ENCODE measurements around the gene PRPF6. TPM values are rescaled to one million over a fixed set of nuclear protein-coding genes. Genes with fewer than 3 reads are reported as not detected.
A peak's percentile ranks its signal among the peaks of the same experiment; 100 is the strongest.

Gene PRPF6
- polyA plus RNA-seq, 3 donors = 29.1 to 47.7 (median 34.5) TPM

DNA sequence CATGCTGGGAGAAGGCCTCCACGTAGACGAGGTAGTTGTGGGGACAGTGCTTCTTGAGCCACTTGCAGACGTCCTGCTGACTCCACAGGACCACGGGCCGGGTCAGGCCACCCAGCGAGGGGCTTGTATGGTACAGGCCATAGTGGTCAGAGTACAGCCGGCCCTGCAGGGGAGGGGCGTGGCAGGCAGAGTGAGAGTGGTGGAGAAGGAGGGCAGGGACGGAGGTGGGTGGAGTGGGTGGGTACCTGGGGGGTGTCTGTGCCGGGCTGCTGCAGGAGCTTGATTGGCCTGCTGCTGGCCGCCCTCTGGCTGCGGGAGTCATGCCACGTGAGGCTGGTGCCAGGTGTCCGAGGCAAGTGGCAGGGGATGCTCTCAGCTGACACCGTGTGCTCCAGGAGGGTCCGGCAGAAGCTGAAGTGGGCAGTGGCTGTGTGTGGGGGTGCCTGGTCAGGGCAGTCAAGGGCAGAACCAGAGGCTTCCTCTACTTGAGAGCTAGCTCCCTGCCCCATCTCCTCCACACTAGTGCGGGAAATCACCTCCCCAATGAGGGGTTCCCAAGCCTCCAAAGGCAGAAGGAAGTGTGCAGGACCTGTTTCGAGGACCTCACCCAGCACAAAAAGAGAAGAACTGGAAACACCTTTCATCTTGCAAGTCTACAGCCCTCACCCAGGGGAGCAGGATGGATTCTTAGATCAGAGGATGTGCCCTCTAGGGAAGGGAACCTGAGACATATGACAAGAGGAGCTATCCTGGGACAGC lies 3.8 kb upstream of the PRPF6 start:
- peak overlapping the region in 1 of 7 donors; percentile 84 for H3K27ac Mint-ChIP-seq
- peaks cover 35 to 54% of the 10 kb centered on the region in 2 donors for H3K4me1 ChIP-seq (ENCODE audit: control insufficient read depth in 1 of 2, insufficient read depth in 2 of 2, low read length in 2 of 2)
- TF ChIP-seq, protein P1, sequence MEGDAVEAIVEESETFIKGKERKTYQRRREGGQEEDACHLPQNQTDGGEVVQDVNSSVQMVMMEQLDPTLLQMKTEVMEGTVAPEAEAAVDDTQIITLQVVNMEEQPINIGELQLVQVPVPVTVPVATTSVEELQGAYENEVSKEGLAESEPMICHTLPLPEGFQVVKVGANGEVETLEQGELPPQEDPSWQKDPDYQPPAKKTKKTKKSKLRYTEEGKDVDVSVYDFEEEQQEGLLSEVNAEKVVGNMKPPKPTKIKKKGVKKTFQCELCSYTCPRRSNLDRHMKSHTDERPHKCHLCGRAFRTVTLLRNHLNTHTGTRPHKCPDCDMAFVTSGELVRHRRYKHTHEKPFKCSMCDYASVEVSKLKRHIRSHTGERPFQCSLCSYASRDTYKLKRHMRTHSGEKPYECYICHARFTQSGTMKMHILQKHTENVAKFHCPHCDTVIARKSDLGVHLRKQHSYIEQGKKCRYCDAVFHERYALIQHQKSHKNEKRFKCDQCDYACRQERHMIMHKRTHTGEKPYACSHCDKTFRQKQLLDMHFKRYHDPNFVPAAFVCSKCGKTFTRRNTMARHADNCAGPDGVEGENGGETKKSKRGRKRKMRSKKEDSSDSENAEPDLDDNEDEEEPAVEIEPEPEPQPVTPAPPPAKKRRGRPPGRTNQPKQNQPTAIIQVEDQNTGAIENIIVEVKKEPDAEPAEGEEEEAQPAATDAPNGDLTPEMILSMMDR (IDR thresholded peaks at IDR 0.05) = no peak
- peak overlapping the region; percentile 47 for H2AFZ ChIP-seq (ENCODE audit: insufficient read depth, low read depth, low read length, poor library complexity, severe bottlenecking)
- no peak overlapping the region for H3K27ac ChIP-seq (ENCODE audit: low read depth in 1 of 2, low read length in 2 of 2)
- no peak overlapping the region for H3K9ac ChIP-seq (ENCODE audit: insufficient read depth, low read length, poor library complexity, severe bottlenecking)
- peak in 1 of 3 donors; percentile 45 for DNase-seq
- peaks cover 0 to 12% of the 10 kb centered on the region in 2 donors for H3K27me3 ChIP-seq (ENCODE audit: control insufficient read depth in 2 of 2, insufficient read depth in 2 of 2, low read length in 2 of 2)
- H4K20me1 ChIP-seq (ENCODE audit: insufficient read depth, low read length) = no peaks in the 10 kb centered on the region
- WGBS (ENCODE audit: insufficient coverage) = 81% methylated on average over 10 of the region's 18 CpGs
- peaks cover 42% of the 10 kb centered on the region for H3K4me1 Mint-ChIP-seq
- no peak overlapping the region for H3K4me3 ChIP-seq (replicated peaks in 1 of 3; ENCODE audit: low read depth in 2 of 3, low read length in 3 of 3)
- H3K9me3 ChIP-seq (replicated peaks in 1 of 2; ENCODE audit: control insufficient read depth in 1 of 2, insufficient read depth in 1 of 2, low read length in 2 of 2) = no peaks in the 10 kb centered on the region
- H3K4me3 Mint-ChIP-seq = peak overlapping the region in 1 of 2 donors; percentile 27
- H3K4me2 ChIP-seq (replicated peaks; ENCODE audit: extremely low read depth, low read length, poor library complexity, severe bottlenecking) = peak overlapping the region; percentile 99
- peaks cover 0 to 2% (median 0%) of the 10 kb centered on the region in 7 donors for H3K9me3 Mint-ChIP-seq
- peaks cover 11 to 19% (median 11%) of the 10 kb centered on the region in 3 donors for H3K27me3 Mint-ChIP-seq (ENCODE audit: low read depth in 3 of 3)
- H3K36me3 Mint-ChIP-seq = no peaks in the 10 kb centered on the region
- peaks cover 10% of the 10 kb centered on the region for H3K79me2 ChIP-seq (ENCODE audit: insufficient read depth, low read length)
- intact Hi-C loops (cut with micrococcal nuclease) = no loop called here
- no peaks in the 10 kb centered on the region for H3K36me3 ChIP-seq (replicated peaks in 1 of 2; ENCODE audit: control insufficient read depth in 1 of 2, insufficient read depth in 2 of 2, low read length in 2 of 2)

DNA sequence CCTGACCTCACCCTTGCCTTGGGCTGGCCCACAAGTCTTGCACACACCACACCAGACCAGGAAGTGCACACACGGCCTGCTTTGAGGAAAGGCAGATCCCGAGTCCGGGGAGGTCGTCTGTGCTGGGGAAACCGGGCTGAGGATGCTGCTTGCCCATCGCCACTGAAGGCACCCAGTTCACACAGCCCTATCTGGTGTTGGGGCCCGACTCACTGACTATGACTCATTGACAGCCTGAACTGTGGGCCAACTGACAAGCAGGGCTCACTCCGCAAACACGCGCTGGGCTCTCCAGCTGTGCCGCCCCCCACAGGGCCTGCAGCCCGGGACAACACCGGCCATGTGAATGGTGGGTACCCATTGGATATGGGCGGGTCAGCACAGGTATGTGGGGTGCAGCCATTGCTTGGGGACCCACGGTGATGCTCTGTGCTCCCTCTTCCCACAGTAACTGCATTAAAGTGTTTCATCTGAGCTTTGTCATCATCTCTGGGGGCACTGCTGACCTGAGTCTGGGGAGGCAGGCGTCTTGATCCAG lies 3.1 kb upstream of the PRPF6 start:
- TF ChIP-seq, protein P1 (IDR thresholded peaks at IDR 0.05) = no peak
- peaks cover 17% of the 10 kb centered on the region for H3K79me2 ChIP-seq (ENCODE audit: insufficient read depth, low read length)
- Mint-ChIP-seq H3K27me3 (ENCODE audit: low read depth in 3 of 3) (peaks cover 7 to 14% (median 11%) of the 10 kb centered on the region in 3 donors), H3K9me3 (peaks cover 0 to 2% (median 0%) of the 10 kb centered on the region in 7 donors), H3K4me1 (peaks cover 47% of the 10 kb centered on the region), H3K36me3 (peaks cover 2 to 5% of the 10 kb centered on the region in 2 donors), H3K27ac (peak overlapping the region in 2 of 7 donors; percentile 4 to 84), H3K4me3 (peak overlapping the region in 1 of 2 donors; percentile 21)
- intact Hi-C loops (cut with micrococcal nuclease) = no loop called here
- peaks cover 1 to 5% of the 10 kb centered on the region in 2 donors for H3K36me3 ChIP-seq (replicated peaks in 1 of 2; ENCODE audit: control insufficient read depth in 1 of 2, insufficient read depth in 2 of 2, low read length in 2 of 2)
- 36% methylated on average over 11 of the region's 16 CpGs for WGBS (ENCODE audit: insufficient coverage)
- no peak overlapping the region for H3K9ac ChIP-seq (ENCODE audit: insufficient read depth, low read length, poor library complexity, severe bottlenecking)
- H3K9me3 ChIP-seq (replicated peaks in 1 of 2; ENCODE audit: control insufficient read depth in 1 of 2, insufficient read depth in 1 of 2, low read length in 2 of 2) = no peaks in the 10 kb centered on the region
- peak overlapping the region; percentile 47 for H2AFZ ChIP-seq (ENCODE audit: insufficient read depth, low read depth, low read length, poor library complexity, severe bottlenecking)
- H3K27ac ChIP-seq (ENCODE audit: low read depth in 1 of 2, low read length in 2 of 2) = no peak overlapping the region
- DNase-seq = peak in 2 of 3 donors; percentile 40 to 68
- H4K20me1 ChIP-seq (ENCODE audit: insufficient read depth, low read length) = no peaks in the 10 kb centered on the region
- peak overlapping the region; percentile 99 for H3K4me2 ChIP-seq (replicated peaks; ENCODE audit: extremely low read depth, low read length, poor library complexity, severe bottlenecking)
- H3K27me3 ChIP-seq (ENCODE audit: control insufficient read depth in 2 of 2, insufficient read depth in 2 of 2, low read length in 2 of 2) = peaks cover 0 to 6% of the 10 kb centered on the region in 2 donors
- H3K4me3 ChIP-seq (replicated peaks in 1 of 3; ENCODE audit: low read depth in 2 of 3, low read length in 3 of 3) = peak overlapping the region in 1 of 3 experiments; percentile 83
- H3K4me1 ChIP-seq (ENCODE audit: control insufficient read depth in 1 of 2, insufficient read depth in 2 of 2, low read length in 2 of 2) = peaks cover 35 to 59% of the 10 kb centered on the region in 2 donors

Data from CD14-positive monocyte (primary cell).